ENCODE data around the gene SRMS. TPM values are rescaled to one million over a fixed set of nuclear protein-coding genes. Genes with fewer than 3 reads are reported as not detected.

Gene SRMS
- polyA plus RNA-seq, 1 experiment = not detected

- no peak for DNase-seq (ENCODE audit: low read depth, low spot score)
- ChIA-PET CTCF (interaction anchor here (0.8 to 1.1 kb wide), 2 partner anchors 34 to 426 kb away, joined by 3 read pairs; partner anchors contain the start of genes PPDPF and PRPF6), POLR2A (no interaction called here)
- peaks cover 9% of the 10 kb centered on the region; the same call in 1 of the 2 replicates for H3K9me3 ChIP-seq (ENCODE audit: control insufficient read depth, insufficient read depth, low read length)
- H3K27me3 ChIP-seq (ENCODE audit: control insufficient read depth, insufficient read depth, low read length) = peaks cover 2% of the 10 kb centered on the region
- no peak overlapping the region for H3K27ac ChIP-seq (ENCODE audit: low read depth, low read length)
- no peak for TF ChIP-seq CTCF (IDR thresholded peaks at IDR 0.05; ENCODE audit: low read depth, low read length)
- H3K4me3 ChIP-seq (ENCODE audit: low read depth, low read length) = peak overlapping the region; percentile 56
These were observed 7.1 kb upstream of the SRMS start for GRCh38 chr20:63554361-63555278.

- H3K9me3 ChIP-seq (ENCODE audit: control insufficient read depth, insufficient read depth, low read length) = peaks cover 9% of the 10 kb centered on the region; the same call in 1 of the 2 replicates
- H3K27me3 ChIP-seq (ENCODE audit: control insufficient read depth, insufficient read depth, low read length) = peaks cover 5% of the 10 kb centered on the region
- CTCF ChIA-PET = no interaction called here
- H3K27ac ChIP-seq (ENCODE audit: low read depth, low read length) = no peak within 1 kb of the TSS
- no peak for DNase-seq (ENCODE audit: low read depth, low spot score)
- H3K4me3 ChIP-seq (ENCODE audit: low read depth, low read length) = peak within 1 kb of the TSS; percentile 56
- POLR2A ChIA-PET = no interaction called here
- TF ChIP-seq CTCF (IDR thresholded peaks at IDR 0.05; ENCODE audit: low read depth, low read length) = no peak
These were observed 6.4 kb upstream of the SRMS start, which contains the start of gene FNDC11 for GRCh38 chr20:63553933-63554290. Gene FNDC11 (plus strand): TSS chr20:63554159. CDS start chr20:63555664, 1,505 bp downstream.

GRCh38 chr20:63553251-63553932 lies 5.8 kb upstream of the SRMS start:
- ChIA-PET POLR2A (interaction anchor here (1.2 kb wide), 1 partner anchor 32 kb away, joined by 5 read pairs; no protein-coding TSS in a partner anchor), CTCF (interaction anchor here (0.8 kb wide), 1 partner anchor 15 kb away, joined by 3 read pairs; no protein-coding TSS in a partner anchor)
- no peak for TF ChIP-seq CTCF (IDR thresholded peaks at IDR 0.05; ENCODE audit: low read depth, low read length)
- H3K27ac ChIP-seq (ENCODE audit: low read depth, low read length) = no peak overlapping the region
- peaks cover 9% of the 10 kb centered on the region; the same call in 1 of the 2 replicates for H3K9me3 ChIP-seq (ENCODE audit: control insufficient read depth, insufficient read depth, low read length)
- peak; percentile 66 for DNase-seq (ENCODE audit: low read depth, low spot score)
- peak overlapping the region; percentile 56 for H3K4me3 ChIP-seq (ENCODE audit: low read depth, low read length)
- H3K27me3 ChIP-seq (ENCODE audit: control insufficient read depth, insufficient read depth, low read length) = peaks cover 7% of the 10 kb centered on the region

- no peak overlapping the region for H3K27ac ChIP-seq (ENCODE audit: low read depth, low read length)
- POLR2A ChIA-PET = interaction anchor here (1.2 kb wide), 1 partner anchor 32 kb away, joined by 5 read pairs; no protein-coding TSS in a partner anchor
- H3K4me3 ChIP-seq (ENCODE audit: low read depth, low read length) = no peak overlapping the region
- TF ChIP-seq CTCF (IDR thresholded peaks at IDR 0.05; ENCODE audit: low read depth, low read length) = no peak
- CTCF ChIA-PET = interaction anchor here (0.8 kb wide), 1 partner anchor 14 kb away, joined by 3 read pairs; no protein-coding TSS in a partner anchor
- DNase-seq (ENCODE audit: low read depth, low spot score) = no peak
- peaks cover 11% of the 10 kb centered on the region for H3K27me3 ChIP-seq (ENCODE audit: control insufficient read depth, insufficient read depth, low read length)
- H3K9me3 ChIP-seq (ENCODE audit: control insufficient read depth, insufficient read depth, low read length) = peaks cover 9% of the 10 kb centered on the region; the same call in 1 of the 2 replicates
These were observed 5.1 kb upstream of the SRMS start for GRCh38 chr20:63552481-63553249.

Data from AG04450 (cell line).